ENCODE results near the gene LGR5. TPM values are rescaled to one million over a fixed set of nuclear protein-coding genes. Genes with fewer than 3 reads are reported as not detected.

LGR5 gene
- total and polyA plus RNA-seq, 2 of the 13 experiments (the other 11 are each of a cell fraction or from before 2014, with no cell fraction given), result 37.0 to 121 TPM

DNA sequence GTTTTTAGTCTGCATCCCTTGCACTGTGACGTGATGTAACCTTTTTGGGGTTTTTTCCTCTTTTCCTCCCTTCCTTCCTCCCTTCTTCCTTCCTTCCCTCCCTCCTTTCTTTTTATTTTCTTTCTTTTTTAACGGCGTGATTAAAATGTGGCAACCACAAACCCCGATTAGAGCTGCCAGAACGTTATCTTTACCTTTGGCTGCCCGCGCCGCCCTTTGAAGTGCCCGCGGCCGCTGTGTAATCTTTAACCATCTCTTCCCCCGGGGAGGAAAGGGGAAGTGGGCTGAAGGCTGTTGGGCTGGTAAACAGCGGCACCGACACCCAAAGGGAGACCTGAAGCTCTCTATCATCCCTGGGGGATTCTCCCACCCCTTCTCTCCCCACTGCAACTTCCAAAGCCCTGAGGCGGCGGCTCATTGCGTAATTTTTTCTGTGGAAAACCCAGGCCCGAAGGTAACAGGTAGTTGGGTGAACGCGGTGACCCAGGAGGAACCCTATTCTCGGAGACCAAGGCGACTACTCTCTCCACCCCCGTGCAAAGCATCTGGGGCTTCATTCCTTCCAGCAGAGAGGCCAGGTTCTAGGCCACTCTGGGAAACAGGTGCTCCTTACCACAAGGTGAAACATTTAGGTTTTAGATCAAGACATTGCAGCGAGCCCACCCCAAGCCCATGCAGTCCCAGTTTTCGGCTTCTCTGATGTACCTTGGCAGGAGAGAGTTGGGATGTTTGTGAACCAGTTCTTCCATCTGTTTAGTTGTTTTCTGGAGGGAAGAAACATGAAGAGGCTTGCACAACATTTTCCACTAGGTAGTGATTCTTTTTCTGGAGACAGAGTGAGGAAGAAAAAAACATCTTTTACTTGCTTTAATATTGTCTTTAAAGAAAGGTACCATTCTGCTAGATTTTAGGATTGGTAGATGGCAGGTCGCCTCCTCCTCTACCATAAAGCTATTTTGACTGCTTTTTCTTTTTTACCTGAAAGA, 1.5 kb downstream of the LGR5 start (continued):
- TF ChIP-seq, protein P1, sequence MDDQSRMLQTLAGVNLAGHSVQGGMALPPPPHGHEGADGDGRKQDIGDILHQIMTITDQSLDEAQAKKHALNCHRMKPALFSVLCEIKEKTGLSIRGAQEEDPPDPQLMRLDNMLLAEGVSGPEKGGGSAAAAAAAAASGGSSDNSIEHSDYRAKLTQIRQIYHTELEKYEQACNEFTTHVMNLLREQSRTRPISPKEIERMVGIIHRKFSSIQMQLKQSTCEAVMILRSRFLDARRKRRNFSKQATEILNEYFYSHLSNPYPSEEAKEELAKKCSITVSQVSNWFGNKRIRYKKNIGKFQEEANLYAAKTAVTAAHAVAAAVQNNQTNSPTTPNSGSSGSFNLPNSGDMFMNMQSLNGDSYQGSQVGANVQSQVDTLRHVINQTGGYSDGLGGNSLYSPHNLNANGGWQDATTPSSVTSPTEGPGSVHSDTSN (CRISPR knock-in tag; IDR thresholded peaks at IDR 0.05; ENCODE audit: borderline replicate concordance), result no peak
- TF ChIP-seq, protein P2, sequence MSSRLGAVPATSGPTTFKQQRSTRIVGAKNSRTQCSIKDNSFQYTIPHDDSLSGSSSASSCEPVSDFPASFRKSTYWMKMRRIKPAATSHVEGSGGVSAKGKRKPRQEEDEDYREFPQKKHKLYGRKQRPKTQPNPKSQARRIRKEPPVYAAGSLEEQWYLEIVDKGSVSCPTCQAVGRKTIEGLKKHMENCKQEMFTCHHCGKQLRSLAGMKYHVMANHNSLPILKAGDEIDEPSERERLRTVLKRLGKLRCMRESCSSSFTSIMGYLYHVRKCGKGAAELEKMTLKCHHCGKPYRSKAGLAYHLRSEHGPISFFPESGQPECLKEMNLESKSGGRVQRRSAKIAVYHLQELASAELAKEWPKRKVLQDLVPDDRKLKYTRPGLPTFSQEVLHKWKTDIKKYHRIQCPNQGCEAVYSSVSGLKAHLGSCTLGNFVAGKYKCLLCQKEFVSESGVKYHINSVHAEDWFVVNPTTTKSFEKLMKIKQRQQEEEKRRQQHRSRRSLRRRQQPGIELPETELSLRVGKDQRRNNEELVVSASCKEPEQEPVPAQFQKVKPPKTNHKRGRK (CRISPR knock-in tag; IDR thresholded peaks at IDR 0.05), result no peak
- no peak; the same call in 1 of the 2 replicates for TF ChIP-seq POLR2AphosphoS5 (IDR thresholded peaks at IDR 0.05; ENCODE audit: low read depth, low read length)
- TF ChIP-seq, protein P3, sequence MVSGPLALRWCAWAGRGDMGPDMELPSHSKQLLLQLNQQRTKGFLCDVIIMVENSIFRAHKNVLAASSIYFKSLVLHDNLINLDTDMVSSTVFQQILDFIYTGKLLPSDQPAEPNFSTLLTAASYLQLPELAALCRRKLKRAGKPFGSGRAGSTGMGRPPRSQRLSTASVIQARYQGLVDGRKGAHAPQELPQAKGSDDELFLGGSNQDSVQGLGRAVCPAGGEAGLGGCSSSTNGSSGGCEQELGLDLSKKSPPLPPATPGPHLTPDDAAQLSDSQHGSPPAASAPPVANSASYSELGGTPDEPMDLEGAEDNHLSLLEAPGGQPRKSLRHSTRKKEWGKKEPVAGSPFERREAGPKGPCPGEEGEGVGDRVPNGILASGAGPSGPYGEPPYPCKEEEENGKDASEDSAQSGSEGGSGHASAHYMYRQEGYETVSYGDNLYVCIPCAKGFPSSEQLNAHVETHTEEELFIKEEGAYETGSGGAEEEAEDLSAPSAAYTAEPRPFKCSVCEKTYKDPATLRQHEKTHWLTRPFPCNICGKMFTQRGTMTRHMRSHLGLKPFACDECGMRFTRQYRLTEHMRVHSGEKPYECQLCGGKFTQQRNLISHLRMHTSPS (CRISPR knock-in tag; IDR thresholded peaks at IDR 0.05; ENCODE audit: low read depth), result no peak
- TF ChIP-seq MED13 (CRISPR knock-in tag; IDR thresholded peaks at IDR 0.05), result peak; percentile 91
- peak; percentile 70 to 96; a peak in 3 of 4 replicates for TF ChIP-seq EP300 (IDR thresholded peaks at IDR 0.05; ENCODE audit: low read depth in 2 of 2, low read length in 2 of 2)
- peak; percentile 98 for TF ChIP-seq EP300 (CRISPR knock-in tag; IDR thresholded peaks at IDR 0.05; ENCODE audit: borderline replicate concordance)
- TF ChIP-seq ZNF264 (CRISPR knock-in tag; IDR thresholded peaks at IDR 0.05), result peak; percentile 21; the same call in 1 of the 2 replicates
- TF ChIP-seq ZNF784 (CRISPR knock-in tag; IDR thresholded peaks at IDR 0.05; ENCODE audit: borderline replicate concordance), result no peak
- TF ChIP-seq ZHX2 (IDR thresholded peaks at IDR 0.05; ENCODE audit: low read depth), result peak; percentile 30; the same call in 1 of the 2 replicates
- TF ChIP-seq ZHX2 (CRISPR knock-in tag; IDR thresholded peaks at IDR 0.05; ENCODE audit: borderline replicate concordance), result no peak; the same call in 1 of the 2 replicates
- TF ChIP-seq ZNF232 (CRISPR knock-in tag; IDR thresholded peaks at IDR 0.05; ENCODE audit: borderline replicate concordance), result no peak; the same call in 1 of the 2 replicates
- TF ChIP-seq, protein P4, sequence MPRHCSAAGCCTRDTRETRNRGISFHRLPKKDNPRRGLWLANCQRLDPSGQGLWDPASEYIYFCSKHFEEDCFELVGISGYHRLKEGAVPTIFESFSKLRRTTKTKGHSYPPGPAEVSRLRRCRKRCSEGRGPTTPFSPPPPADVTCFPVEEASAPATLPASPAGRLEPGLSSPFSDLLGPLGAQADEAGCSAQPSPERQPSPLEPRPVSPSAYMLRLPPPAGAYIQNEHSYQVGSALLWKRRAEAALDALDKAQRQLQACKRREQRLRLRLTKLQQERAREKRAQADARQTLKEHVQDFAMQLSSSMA (CRISPR knock-in tag; IDR thresholded peaks at IDR 0.05), result no peak
- peak; percentile 70 for TF ChIP-seq TEAD3 (CRISPR knock-in tag; optimal IDR thresholded peaks at IDR 0.05; ENCODE audit: borderline replicate concordance)
- TF ChIP-seq PHB2 (IDR thresholded peaks at IDR 0.05; ENCODE audit: partially characterized antibody), result no peak
